HS-5 (cell line): ENCODE measurements around the gene TEP1.
"Not testable (repeated sequence)": the region's sequence is repeated elsewhere in the genome, so short reads cannot be mapped to it uniquely, and the experiment has no call there.

ENCODE experiments used
- DNase-seq: peaks from one replicate; pipeline ENCODE4 v3.0.0-alpha.2; 2012; ENCODE audit warnings: low read depth

The TEP1 gene

GRCh38 chr14:20341032-20341431, 72.3 kb downstream of the TEP1 start:
- not testable (repeated sequence) for DNase-seq

- no peak for DNase-seq
Measured at GRCh38 chr14:20334017-20334416, 79.3 kb downstream of the TEP1 start.

- DNase-seq: no peak
Measured at GRCh38 chr14:20333494-20333841, 79.8 kb downstream of the TEP1 start.

GRCh38 chr14:20332788-20333493, 80.4 kb downstream of the TEP1 start, which contains the start of gene CCNB1IP1:
Gene CCNB1IP1 (minus strand): TSS chr14:20333279. CDS start chr14:20316523, 16,756 bp downstream.
- DNase-seq: peak; percentile 69

GRCh38 chr14:20332431-20332787, 80.9 kb downstream of the TEP1 start:
- no peak for DNase-seq

GRCh38 chr14:20331053-20331613, 82.2 kb downstream of the TEP1 start:
- DNase-seq: no peak

- DNase-seq: no peak
Measured at GRCh38 chr14:20329355-20329754, 83.9 kb downstream of the TEP1 start.

- DNase-seq: no peak
Measured at GRCh38 chr14:20328705-20329104, 84.6 kb downstream of the TEP1 start.

- DNase-seq: no peak
Measured at GRCh38 chr14:20327005-20327869, 86.1 kb downstream of the TEP1 start.

GRCh38 chr14:20317720-20318119, 95.6 kb downstream of the TEP1 start:
- DNase-seq: no peak
